Choroid plexus epithelial cell (primary cell): Measurements from ENCODE around the gene ABCC12.
A peak's percentile ranks its signal among the peaks of the same experiment; 100 is the strongest.

Experiments used
- DNase-seq: peaks from one replicate; pipeline ENCODE4 v3.0.0-alpha.2; 2010; ENCODE audit warnings: low read depth
- H3K4me3 ChIP-seq: 2 replicates; pipeline ENCODE4 v1.5.1; 2011; ENCODE audit warnings: low read depth, mild to moderate bottlenecking, control low read depth, low read length, moderate library complexity
- CTCF ChIP-seq: conservative IDR thresholded peaks from 2 replicates; pipeline ENCODE4 v1.5.1; 2011; ENCODE audit warnings: low read depth, mild to moderate bottlenecking, control low read depth, inconsistent platforms, low read length, moderate library complexity

Gene ABCC12

GRCh38 chr16:48157302-48157701, 1.5 kb upstream of the ABCC12 start:
- H3K4me3 ChIP-seq: no peak overlapping the region
- DNase-seq: no peak
- TF ChIP-seq CTCF: no peak

GRCh38 chr16:48156790-48157209, 1.0 kb upstream of the ABCC12 start:
- DNase-seq: peak; percentile 87
- H3K4me3 ChIP-seq: peak overlapping the region; percentile 26
- TF ChIP-seq CTCF: peak; percentile 96

GRCh38 chr16:48153774-48154173, 2.0 kb downstream of the ABCC12 start:
- DNase-seq: no peak
- no peak for TF ChIP-seq CTCF
- no peak overlapping the region for H3K4me3 ChIP-seq

GRCh38 chr16:48152226-48152625, 3.6 kb downstream of the ABCC12 start:
- no peak overlapping the region for H3K4me3 ChIP-seq
- TF ChIP-seq CTCF: no peak
- no peak for DNase-seq

GRCh38 chr16:48150707-48151106, 5.1 kb downstream of the ABCC12 start:
- no peak for TF ChIP-seq CTCF
- no peak overlapping the region for H3K4me3 ChIP-seq
- no peak for DNase-seq

GRCh38 chr16:48146710-48147109, 9.1 kb downstream of the ABCC12 start:
- TF ChIP-seq CTCF: no peak
- no peak overlapping the region for H3K4me3 ChIP-seq
- DNase-seq: no peak

GRCh38 chr16:48146131-48146530, 9.7 kb downstream of the ABCC12 start:
- no peak for TF ChIP-seq CTCF
- no peak overlapping the region for H3K4me3 ChIP-seq
- DNase-seq: no peak
